K562 (cell line): Measurements from ENCODE around the gene SCUBE1. TPM values are rescaled to one million over a fixed set of nuclear protein-coding genes. Genes with fewer than 3 reads are reported as not detected.

ENCODE experiments used
- ARID2 ChIP-seq: fragments of 450-650 bp; IDR thresholded peaks from 2 replicates; pipeline ENCODE4 v1.6.1; 2017; ENCODE audit warnings: antibody characterized with exemption, mild to moderate bottlenecking
- BDP1 ChIP-seq: IDR thresholded peaks from 3 replicates; pipeline ENCODE4 v1.6.1; 2011; ENCODE audit not compliant: insufficient read length, insufficient read depth
- BHLHE40 ChIP-seq: IDR thresholded peaks from 2 replicates; pipeline ENCODE4 v1.6.1; 2011; ENCODE audit warnings: low read length, improper control_type of control experiment
- DNMT1 ChIP-seq: fragments of 450-650 bp; IDR thresholded peaks from 2 replicates; pipeline ENCODE4 v1.6.1; 2016; ENCODE audit warnings: antibody characterized with exemption, mild to moderate bottlenecking
- SMARCA4 ChIP-seq: fragments of 450-650 bp; IDR thresholded peaks from 2 replicates; pipeline ENCODE4 v1.6.1; 2016
- SMC3 ChIP-seq: conservative IDR thresholded peaks from 2 replicates; pipeline ENCODE4 v1.6.1; 2011; ENCODE audit warnings: low read depth, low read length, improper control_type of control experiment; ENCODE audit not compliant: insufficient read depth
- STAG1 ChIP-seq: sonication (generic); formaldehyde crosslinking; IDR thresholded peaks from 2 replicates; pipeline ENCODE4 v1.5.0; 2020; ENCODE audit warnings: missing genetic modification reagents, borderline replicate concordance
- polyA plus RNA-seq, 8 experiments: library from polyadenylated mRNA; depleted of rRNA in 4 of 8; stranded (reverse) in 5 of 8; unstranded in 3 of 8; fragments of >200 nt; fragmentation: Nextera tagmentation in 2 of 8; fragmentation: Illumina TruSeq in 1 of 8; extraction: Ambion mirVana in 2 of 8; extraction: Trizol in 1 of 8; gene quantifications; 2 replicates each; pipeline versions ENCODE4 v1.2.1 to v1.2.3, GENCODE V29; 2011 to 2014; ENCODE audit warnings: inconsistent platforms in 1 of 8, missing spikeins in 1 of 8
- total RNA-seq, 7 experiments: library from RNA; depleted of rRNA in 6 of 7; stranded (reverse); fragments of >200 nt in 6 of 7; fragmentation: Illumina TruSeq in 2 of 7; extraction: Trizol in 2 of 7; gene quantifications; 2 replicates each; pipeline versions ENCODE4 v1.2.1 to v1.2.3, GENCODE V29; 2011 to 2021; ENCODE audit warnings: low replicate concordance in 1 of 7
- TF ChIP-seq, protein P1 (sequence below), 3 experiments: IDR thresholded peaks in 2 of 3; conservative IDR thresholded peaks in 1 of 3; 2 replicates each; pipeline ENCODE4 v1.5.1; 2011 to 2012; ENCODE audit warnings: low read length in 3 of 3, mild to moderate bottlenecking in 3 of 3, control low read depth in 2 of 3, improper control_type of control experiment in 1 of 3, inconsistent platforms in 1 of 3, low read depth in 1 of 3, mixed read lengths in 1 of 3, moderate library complexity in 1 of 3; ENCODE audit not compliant: insufficient read depth in 2 of 3
- TF ChIP-seq, protein P2 (sequence below): sonication (generic); formaldehyde crosslinking; IDR thresholded peaks from 2 replicates; pipeline ENCODE4 v1.8.0; 2022; ENCODE audit warnings: missing genetic modification reagents, mild to moderate bottlenecking, moderate library complexity, borderline replicate concordance
- TF ChIP-seq, protein P3 (sequence below): IDR thresholded peaks from 2 replicates; pipeline ENCODE4 v1.6.1; 2016; ENCODE audit warnings: missing genetic modification characterization, missing compliant biosample characterization
- TF ChIP-seq, protein P4 (sequence below): sonication (generic); formaldehyde crosslinking; IDR thresholded peaks from 2 replicates; pipeline ENCODE4 v1.5.0; 2020; ENCODE audit warnings: missing genetic modification reagents

The SCUBE1 gene
- total and polyA plus RNA-seq, 9 of the 15 experiments (the other 6 are each of a cell fraction or from before 2014, with no cell fraction given) = 0.03 to 0.47 (median 0.29) TPM; not detected in 6

DNA sequence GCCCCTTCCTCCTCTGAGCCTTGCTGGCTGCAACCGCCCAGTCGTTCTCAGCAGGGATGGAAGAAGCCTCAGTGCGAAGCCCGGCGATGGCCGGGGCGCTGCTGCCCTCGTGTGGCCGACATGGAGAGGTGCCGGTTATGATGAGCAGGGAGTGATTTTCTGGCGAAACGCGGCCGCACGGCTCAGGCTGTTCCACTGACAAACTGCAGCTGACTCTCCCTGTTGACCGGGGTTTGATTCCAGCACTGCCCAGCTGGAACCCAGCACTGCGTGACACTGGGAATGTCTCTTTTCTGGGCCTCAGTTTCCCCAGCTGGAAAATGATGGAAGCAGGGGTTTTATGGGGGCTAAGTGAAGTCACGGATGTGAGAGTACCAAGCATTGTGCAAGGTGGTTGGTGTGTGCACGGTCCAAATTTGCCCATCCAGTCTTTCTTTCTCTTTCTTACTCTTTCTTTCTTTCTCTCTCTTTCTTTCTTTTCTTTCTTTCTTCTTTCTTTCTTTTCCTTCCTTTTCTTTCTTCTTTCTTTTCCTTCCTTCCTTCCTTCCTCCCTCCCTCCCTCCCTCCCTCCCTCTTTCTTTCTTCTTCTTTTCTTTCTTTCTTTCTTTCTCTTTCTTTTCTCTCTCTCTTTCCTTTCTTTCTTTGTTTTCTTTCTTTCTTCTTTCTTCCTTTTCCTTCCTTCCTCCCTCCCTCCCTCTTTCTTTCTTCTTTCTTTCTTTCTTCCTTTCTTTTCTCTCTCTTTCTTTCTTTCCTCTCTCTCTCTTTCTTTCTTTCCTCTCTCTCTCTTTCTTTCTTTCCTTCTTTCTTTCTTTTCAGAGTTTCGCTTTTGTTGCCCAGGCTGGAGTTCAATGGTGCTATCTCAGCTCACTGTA lies 42.8 kb upstream of the SCUBE1 start (continued):
- TF ChIP-seq, protein P1, sequence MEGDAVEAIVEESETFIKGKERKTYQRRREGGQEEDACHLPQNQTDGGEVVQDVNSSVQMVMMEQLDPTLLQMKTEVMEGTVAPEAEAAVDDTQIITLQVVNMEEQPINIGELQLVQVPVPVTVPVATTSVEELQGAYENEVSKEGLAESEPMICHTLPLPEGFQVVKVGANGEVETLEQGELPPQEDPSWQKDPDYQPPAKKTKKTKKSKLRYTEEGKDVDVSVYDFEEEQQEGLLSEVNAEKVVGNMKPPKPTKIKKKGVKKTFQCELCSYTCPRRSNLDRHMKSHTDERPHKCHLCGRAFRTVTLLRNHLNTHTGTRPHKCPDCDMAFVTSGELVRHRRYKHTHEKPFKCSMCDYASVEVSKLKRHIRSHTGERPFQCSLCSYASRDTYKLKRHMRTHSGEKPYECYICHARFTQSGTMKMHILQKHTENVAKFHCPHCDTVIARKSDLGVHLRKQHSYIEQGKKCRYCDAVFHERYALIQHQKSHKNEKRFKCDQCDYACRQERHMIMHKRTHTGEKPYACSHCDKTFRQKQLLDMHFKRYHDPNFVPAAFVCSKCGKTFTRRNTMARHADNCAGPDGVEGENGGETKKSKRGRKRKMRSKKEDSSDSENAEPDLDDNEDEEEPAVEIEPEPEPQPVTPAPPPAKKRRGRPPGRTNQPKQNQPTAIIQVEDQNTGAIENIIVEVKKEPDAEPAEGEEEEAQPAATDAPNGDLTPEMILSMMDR (IDR thresholded peaks at IDR 0.05 in 2 of 3, conservative IDR thresholded peaks at IDR 0.05 in 1 of 3; ENCODE audit: insufficient read depth in 2 of 3, low read depth in 1 of 3, low read length in 3 of 3) = peak; percentile 79 to 87 (median 86)
- TF ChIP-seq ARID2 (0 out of 2 replicates have a peak, but pooled peaks have one; percentile 12), BDP1 (no peak), DNMT1 (no peak), SMC3 (peak; percentile 88), BHLHE40 (0 out of 2 replicates have a peak, but pooled peaks have one; percentile 8), SMARCA4 (no peak), STAG1 (peak; percentile 88; the same call in 1 of the 2 replicates)
- TF ChIP-seq, protein P2, sequence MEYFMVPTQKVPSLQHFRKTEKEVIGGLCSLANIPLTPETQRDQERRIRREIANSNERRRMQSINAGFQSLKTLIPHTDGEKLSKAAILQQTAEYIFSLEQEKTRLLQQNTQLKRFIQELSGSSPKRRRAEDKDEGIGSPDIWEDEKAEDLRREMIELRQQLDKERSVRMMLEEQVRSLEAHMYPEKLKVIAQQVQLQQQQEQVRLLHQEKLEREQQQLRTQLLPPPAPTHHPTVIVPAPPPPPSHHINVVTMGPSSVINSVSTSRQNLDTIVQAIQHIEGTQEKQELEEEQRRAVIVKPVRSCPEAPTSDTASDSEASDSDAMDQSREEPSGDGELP (CRISPR knock-in tag) = peak; percentile 36; the same call in 1 of the 2 replicates
- TF ChIP-seq, protein P3, sequence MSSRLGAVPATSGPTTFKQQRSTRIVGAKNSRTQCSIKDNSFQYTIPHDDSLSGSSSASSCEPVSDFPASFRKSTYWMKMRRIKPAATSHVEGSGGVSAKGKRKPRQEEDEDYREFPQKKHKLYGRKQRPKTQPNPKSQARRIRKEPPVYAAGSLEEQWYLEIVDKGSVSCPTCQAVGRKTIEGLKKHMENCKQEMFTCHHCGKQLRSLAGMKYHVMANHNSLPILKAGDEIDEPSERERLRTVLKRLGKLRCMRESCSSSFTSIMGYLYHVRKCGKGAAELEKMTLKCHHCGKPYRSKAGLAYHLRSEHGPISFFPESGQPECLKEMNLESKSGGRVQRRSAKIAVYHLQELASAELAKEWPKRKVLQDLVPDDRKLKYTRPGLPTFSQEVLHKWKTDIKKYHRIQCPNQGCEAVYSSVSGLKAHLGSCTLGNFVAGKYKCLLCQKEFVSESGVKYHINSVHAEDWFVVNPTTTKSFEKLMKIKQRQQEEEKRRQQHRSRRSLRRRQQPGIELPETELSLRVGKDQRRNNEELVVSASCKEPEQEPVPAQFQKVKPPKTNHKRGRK (tag) = peak; percentile 92
- TF ChIP-seq, protein P4, sequence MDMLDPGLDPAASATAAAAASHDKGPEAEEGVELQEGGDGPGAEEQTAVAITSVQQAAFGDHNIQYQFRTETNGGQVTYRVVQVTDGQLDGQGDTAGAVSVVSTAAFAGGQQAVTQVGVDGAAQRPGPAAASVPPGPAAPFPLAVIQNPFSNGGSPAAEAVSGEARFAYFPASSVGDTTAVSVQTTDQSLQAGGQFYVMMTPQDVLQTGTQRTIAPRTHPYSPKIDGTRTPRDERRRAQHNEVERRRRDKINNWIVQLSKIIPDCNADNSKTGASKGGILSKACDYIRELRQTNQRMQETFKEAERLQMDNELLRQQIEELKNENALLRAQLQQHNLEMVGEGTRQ (CRISPR knock-in tag) = no peak
